Activated CD4-positive, CD25-positive, alpha-beta regulatory T cell treated with anti-CD3 and anti-CD28 coated beads, Interleukin-2, amount 50 U/mL, for 24 hours (primary cell): ENCODE data around the gene BRD7.
A peak's percentile ranks its signal among the peaks of the same experiment; 100 is the strongest.

Source experiments
- ATAC-seq, 2 donors: fragments of 150-1000 bp; cut with Tn5 transposase; one replicate each; pipeline ENCODE4 v1.10.0; 2021; ENCODE audit warnings: mild to moderate bottlenecking in 1 of 2, moderate library complexity in 1 of 2

Gene BRD7

DNA sequence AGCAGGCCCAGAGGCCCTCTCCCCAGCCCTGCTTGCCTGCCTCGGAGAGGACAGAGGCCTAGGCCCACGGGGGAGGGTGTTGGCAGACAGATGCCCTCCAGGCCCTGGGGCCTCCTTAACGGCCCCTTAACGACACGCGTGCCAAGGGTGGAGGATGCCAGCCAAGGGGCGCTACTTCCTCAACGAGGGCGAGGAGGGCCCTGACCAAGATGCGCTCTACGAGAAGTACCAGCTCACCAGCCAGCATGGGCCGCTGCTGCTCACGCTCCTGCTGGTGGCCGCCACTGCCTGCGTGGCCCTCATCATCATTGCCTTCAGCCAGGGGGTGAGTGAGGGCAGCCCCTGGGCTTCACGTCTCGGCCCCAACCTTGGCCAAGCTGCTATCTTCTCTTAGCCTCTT is 80.8 kb downstream of the BRD7 start:
- no peak for ATAC-seq

DNA sequence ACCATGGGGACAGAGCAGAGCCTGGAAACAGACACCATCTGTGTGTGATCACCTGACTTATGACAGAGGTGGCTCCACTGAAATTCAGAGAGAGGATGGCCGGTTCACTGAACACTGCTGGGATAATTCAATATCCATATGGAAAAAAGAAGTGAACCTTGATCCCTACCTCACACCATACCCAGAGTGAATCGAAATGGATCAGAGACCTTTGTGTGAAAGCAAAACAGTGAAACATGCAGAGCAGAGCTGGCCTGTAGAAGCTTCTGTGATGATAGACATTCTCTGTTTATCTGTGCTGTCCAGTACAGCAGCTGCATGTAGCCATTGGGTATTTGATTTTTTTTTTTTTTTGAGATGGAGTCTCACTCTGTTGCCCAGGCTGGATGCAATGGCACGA is 82.1 kb downstream of the BRD7 start:
- no peak for ATAC-seq

DNA sequence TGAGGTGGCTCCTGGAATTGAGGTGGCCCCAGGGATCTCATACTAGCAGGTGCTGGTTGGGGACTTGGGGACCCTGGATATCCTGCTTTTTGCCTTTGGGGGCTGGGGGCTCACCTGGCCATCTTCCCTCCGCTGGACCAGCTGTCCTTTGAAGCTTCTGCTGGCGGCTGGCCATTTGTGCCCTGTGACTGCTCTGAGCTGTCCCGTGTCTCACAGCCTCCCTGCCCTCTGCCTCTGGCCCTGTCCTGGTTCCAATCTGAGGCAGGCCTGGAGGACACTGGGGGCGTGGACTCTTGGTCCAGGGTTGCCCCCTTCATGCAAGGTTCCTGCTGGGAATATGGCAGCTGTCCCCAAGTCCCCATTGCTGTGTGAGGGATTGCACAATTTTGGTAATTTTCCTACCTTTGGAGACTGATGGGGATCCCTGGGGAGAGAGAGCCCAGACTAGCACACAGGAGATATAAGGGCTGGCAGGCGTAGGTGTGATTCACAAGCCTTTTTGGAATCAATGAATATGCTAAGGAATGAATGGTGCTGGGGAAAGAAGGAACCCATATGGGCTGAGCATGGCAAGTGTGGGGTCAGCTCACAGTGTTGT is 83.3 kb downstream of the BRD7 start:
- no peak for ATAC-seq

DNA sequence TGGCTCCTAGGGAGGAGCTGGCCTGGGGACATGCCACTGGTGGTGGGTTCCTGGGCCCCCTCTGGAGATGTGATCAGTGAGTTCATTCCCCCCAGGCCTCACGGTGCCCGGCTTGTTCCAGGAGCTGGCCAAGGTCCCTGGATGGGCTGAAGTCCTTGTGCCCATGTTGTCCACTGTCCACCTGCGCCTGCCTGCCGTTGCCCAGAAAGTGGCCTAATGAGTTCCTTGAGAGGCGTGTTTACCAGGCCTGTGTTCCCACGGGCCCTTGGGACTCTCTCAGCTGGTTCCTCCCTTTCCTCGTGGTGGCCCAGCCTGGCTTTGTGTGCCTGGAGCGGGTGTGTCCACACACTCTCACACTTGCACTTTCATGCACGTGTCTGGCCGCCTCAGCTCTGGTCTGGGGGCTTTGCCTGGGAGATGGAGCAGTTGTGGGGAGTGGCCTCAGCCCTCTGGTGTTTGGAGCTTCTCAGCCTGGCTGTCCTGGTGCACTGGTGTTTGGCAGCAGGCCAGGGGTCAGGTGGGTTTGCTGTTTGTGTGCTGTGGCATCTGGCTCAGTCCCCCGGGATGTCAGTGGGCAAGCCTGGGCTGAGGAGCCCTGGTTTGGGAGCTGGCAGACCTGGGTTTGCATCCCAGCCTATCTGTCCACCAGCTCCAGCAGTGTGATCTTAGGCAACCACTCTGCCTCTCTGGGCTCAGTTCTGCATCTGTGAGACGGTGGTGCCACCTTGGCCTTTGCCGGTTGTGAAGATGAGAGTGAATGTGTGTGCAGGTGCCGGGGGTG is 84.5 kb downstream of the BRD7 start:
- no peak for ATAC-seq

DNA sequence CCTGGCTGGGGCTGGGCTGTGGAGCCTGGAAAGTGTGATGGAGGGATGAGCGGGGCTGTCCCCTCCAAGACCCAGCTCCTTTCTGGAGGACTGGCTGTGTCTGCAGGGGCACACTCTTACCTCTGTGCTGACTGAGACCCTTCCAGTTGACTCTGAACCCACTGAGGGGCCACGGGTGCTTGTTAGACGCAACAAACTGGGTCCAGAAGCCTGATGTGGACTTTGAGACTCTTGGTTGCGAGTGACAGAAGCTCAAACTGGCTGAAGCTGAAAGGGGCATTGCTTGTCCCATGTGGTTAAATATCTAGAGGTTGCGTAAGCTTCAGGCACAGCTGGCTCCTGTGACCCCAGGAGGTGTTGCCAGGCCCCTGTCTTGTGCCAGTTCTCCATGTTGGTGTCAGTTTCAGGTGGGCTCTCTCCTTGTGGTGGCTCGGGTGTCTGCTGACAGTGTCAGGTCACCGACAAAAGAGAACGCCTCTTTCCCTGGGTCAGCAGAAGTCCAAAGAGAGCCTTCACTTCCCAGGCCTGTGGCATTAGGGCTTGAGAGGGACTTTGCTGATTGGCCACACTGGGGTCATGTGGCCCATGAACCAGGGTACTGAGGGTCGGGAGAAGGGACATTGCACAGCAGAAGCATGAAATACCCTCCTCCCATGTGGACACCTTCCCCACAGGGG is 85.7 kb downstream of the BRD7 start:
- no peak for ATAC-seq

DNA sequence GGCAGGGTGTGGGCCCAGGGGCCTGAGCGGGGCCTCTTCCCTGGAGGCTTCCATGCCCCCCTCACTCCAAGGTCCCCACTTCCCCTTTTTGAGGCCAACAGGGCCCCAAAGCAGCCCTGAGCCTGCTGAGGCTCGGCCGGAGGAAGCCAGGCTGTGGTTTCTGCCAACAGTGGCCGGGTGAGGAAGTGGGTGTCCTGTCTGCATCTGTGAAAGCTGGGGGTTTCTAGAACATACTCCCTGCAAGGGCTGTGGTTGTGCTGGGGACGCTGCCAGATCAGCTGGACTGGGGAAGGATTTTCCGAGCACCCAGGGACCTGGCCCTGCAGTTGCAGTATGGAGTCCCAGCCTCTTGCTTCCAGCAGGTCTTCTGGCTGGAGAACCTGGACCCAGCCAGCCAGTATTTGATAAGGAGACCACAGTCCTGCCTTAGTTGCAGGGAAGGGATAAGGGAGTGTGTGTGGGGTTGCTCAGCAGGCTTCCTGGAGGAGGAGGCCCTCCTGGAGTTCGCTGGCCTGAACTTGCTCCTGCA is 86.7 kb downstream of the BRD7 start:
- peak; percentile 42 for ATAC-seq

DNA sequence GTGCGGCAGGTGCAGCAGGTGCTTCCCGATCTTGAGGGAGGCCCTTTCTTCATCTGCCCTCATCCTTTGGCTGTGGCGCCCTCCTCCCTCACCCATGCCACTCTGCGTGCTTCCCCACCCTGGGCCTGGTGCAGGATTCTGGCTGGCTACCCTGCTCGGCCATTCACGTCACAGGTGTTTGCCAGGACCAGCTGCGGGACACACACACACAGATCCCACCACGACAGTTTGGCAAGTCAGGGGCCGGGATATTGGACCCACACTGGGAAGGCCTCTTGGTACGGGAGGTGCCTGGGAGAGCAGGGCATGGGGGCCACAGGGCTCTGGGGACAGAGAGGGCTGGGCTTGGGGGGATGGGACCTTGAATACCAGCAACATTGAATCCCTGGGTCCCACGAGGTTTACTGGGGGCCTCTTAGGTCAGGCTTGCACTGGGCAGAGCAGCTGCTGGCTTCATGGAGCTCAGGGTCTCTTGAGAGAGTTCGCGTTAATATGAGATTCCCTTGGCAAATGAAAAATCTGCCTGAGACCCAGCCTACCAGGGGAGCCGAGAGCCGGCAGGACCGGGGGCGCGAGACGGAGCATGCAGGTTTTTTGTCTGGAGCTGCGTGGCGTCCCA is 87.3 kb downstream of the BRD7 start:
- ATAC-seq: no peak

DNA sequence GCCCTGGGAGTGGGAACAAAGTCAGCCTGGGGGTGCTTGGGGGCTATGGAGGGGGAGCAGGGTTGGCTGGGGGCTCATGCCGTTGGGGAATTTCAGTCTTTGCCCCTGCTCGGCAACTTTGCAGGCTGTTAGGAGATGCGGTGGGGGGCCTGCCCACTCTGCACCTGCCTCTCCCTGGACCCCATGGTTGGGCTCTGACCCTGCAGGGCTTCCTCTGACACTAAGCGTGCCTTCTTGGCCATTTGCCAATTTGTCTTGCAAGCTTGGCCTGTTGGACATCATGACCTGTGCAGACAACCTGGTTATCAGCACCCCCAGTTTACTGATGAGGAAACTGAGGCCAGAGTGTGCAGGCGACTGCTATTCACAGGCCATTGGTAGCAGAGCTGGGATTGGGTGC is 87.9 kb downstream of the BRD7 start:
- no peak for ATAC-seq

DNA sequence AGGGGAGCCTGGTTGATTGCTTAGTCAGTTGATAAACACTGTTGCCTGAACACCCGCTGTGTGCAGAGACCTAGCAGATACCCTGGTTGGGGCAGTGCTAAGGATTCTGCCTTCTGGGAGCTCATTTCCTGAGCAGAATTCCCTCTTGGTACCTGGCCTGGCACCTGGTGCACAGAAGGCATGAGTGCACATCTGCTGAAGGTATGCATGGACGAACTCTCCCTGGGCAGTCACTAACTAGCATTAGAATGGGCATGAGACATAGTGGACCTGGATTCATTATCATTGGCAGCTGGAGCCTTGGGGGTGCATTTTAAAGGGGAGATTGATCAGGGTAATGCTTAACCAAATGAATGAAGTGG is 89.3 kb downstream of the BRD7 start:
- ATAC-seq: no peak

DNA sequence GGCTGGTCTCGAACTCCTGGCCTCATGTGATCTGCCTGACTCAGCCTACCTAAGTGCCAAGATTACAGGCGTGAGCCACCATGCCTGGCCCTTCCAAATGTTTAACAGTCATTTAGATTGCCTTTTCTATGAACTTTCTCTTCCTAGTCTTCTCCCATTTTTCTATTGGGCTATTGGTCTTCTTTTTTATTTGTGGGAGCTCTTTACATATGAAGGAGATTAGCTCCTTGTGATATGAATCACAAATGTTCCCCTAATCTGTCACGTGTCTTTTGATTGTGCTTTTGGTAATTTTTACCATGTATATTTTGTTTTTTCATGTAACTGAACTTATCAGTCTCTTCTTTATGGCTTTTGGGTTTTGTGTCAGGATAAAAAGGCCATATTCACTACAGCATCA is 90.5 kb downstream of the BRD7 start:
- no peak for ATAC-seq

DNA sequence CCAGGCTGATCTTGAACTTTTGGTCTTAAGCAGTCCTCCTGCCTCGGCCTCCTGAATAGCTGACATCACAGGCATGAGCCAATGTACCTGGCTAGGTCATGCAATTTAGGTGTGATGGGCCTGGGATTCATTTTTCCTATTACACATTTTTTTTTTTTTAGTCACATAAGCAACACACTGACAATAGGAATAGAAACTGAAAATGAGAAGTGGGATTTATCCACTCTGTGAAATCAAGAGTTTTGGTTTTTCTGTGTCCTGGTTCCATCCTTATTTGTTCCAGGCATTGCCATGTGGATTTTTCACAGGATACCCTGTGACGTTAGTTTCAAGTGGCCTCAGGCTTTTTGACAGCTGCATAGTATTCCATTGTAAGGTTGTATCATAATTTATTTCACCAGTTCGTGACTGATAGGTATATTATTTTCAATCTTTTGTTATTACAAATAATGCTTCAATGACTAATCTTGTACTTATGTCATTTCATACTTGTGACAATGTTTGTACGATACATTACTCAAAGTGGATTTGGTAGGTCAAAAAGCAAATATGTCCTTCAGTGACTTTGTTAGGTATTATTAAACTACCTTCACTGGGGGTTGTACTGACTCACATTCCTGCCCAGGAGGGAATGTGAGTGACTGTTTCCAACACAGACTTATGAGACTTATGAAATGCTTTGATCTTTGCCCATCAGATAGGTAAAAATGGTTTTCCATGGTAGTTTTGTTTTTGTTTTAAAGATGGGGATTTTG is 91.8 kb downstream of the BRD7 start:
- ATAC-seq: peak; percentile 70 to 75

DNA sequence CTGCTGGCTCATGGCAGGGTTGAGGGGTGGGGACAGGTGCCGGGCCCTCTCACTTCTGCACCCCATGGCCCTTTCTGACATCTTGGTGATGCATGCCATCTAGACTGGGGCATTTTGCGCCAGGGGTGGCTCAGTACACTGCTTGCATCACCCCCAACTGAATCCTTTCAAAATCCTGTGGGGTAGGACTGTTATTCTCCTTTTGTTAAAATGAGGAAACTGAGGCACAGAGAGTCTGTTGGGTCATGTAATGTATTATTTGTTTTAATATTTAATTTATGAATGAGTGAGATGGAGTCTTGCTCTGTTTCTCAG is 92.5 kb downstream of the BRD7 start:
- no peak for ATAC-seq

DNA sequence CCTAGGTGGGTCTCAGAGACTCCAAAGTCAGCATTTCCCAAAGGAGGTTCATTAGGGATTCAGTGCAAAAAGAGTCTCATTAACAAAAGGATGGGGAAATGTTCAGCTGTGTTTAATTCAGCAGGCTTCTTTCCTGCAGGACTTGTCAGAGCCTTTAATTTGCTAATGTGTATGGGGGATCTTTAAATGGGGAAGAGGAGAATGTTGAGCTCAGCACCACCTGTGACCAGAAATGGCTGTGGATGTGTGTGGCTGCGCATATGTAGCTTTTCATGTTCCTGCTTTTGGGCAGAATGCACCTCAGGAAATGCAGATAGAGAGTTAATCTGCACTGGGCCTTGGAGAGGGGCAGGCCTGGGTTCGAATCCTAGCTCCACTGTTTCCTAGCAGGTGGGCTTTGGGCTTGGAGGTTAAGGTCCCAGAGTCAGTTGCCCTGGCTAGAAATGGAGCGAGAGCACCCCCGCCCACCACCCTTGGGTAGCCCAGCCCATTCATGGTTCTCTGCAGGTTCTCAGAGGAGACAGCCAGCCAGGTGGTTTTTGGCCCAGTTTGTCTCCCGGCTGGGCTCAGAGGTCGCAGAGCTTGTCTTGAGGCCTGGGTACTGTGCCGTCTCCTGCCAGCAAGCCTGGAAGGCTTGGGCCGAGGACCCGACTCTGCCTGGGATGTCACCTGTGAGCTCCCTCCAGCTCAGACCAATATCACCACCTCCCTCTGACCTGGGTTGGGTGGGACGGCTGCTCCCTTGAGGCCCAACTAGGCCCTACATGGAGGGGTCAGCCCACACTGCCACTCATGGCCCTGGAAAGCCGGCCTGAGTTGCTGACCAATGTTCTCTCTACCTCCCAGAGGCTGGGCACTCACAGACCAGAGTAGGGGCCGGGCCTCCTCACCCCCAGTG is 93.1 kb downstream of the BRD7 start:
- ATAC-seq: no peak

DNA sequence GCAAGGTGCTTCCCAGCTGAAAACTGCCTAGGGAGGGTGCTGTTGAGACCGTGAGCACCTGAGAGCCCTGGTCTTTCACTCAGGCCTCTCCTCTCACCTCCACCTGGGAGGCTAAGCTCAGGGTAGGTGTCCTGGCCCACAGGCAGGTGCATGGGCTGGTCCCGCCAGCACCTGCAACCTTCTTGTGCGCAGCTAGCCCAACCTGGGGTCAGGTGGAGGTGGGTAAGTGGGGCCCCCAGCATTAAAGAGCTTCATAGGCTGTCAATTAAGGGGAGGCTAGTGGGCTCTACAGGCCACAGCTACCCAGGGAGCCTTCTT is 93.7 kb downstream of the BRD7 start:
- ATAC-seq: no peak

DNA sequence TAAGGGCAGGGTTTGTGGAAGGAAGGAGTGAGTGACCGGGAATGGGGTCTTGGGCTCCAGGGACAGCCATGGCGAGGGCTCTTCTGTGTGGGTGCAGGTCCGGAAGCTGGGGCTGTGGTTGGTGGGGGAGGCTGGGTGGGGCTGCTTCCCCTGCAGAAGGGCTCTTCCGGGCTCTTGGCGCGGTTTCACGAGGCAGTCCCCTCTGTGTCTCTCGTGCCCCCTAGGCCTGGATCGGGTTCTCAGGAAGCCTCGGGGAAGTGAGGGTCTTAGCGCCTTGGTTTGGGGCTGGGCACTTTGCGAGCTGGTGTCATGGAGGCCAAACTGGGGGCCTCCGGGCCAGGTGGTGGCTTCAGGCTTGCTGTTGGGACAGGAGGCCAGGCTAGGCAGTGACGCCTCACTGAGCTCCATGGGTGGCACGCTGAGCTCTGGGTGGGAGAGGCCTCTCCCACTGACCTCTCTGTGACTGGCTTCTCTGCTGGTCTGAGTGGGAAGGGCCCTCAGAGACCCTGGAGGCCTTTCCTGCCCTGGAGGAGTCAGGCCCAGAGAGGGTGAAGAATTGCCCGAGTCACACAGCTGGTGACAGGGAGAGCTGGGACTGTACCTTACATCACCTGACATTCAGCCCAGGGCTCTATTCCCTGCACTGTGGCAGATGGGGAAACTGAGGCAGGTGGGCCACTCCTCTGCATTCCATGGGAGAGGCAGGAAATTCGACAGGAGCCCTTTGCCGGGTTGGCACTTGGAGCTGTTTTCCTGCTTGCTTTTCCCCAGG is 94.3 kb downstream of the BRD7 start:
- ATAC-seq: peak; percentile 20 to 33

DNA sequence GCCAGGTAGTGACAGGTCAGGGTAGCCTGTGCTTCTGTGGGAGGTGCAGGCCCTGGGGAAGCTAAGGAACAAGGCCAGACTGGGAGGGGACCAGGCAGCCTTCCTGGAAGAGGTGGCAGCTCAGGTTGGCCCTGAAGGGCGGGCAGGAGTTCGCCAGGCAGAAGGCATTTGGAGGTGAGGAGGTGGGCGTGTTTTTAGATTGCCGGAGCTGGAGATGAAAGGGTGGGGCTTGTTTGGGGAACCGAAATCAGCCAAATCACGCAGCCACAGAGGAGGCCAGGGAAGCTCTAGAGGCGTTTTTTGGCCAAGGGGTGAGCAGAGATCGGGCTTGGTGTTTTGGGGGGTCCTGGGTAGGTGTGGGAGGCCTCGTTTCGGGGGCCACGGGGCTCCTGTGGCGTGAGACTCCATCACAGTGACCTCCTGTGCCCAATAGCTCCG is 94.9 kb downstream of the BRD7 start:
- peak; percentile 25 to 28 for ATAC-seq

DNA sequence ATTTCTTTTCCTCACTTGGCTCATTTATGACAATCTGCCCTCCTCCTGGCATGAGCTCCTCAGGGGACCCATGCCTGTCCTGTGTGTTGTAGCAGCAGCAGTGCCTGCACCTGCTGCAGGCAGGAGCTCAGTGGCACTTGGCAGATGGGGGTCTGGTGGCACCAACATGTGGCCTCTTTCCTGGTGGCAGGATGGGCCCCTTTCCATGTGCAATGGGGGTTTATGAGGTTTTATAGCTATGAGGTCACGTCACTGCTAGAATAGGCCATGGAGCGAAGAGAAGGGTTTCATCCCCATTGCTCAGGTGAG is 95.5 kb downstream of the BRD7 start:
- no peak for ATAC-seq

DNA sequence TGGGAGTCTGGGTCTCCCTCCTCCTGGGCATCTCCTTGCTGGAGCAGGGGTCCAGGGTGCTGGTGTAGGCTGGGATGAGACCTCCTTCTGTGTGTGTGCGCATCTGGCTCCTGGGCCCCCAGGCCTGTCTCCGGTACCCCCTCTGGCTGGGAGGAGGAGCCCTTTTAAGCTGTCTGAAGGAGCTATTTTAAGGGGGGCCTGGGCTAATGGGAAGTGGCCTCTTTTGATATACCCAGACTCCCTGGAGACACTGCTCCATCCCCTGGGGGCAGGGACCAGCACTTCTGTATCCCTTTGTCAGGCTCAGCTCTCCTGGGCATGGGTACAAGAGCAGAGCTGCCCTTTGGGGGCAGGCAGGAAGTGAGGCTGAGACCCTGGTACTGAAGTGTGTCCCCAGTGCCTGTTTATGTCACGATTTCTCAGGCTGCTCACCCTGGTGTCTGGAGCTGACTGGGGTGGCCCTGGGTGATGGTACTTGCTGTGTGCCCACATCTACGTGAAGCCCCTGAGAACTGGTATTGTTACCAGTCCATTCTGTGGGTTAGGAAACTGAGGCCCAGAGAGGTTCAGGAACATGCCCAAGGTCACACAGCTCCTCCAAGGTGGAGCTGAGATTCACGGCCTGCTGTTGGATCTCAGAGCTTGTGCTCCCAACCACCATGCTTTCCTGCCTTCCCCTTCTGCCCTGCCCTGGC is 96.0 kb downstream of the BRD7 start:
- ATAC-seq: no peak

DNA sequence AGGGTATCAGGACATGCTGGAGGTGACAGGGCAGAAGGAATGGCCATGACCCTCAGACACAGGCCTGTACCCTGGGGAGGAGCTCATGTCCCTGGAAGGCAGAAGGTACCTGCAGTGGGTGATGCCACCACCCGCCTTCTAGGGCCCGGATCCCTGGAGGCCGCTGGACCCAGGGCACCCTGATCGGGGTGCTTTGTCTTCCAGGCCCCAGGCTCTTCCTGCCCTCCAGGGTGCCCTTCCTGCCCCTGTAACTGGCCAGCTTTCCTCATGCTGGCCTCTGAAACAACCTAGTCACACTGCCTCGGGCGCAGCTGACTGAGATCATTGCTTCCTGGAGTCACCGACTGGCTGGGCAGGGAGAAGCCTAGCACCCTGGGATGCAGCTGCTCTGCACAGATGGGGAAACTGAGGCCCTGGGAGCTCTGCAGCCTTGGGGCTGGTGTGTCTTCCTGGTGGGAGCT is 96.6 kb downstream of the BRD7 start:
- ATAC-seq: no peak
